ENCODE results near the gene ACER2.

ACER2 gene

GRCh38 chr9:19481971-19482404 lies 73.2 kb downstream of the ACER2 start:
- Histone ChIP-seq H3K79me2 (ENCODE audit: control insufficient read depth, low read length) (no peaks in the 10 kb centered on the region), H3K9me3 (ENCODE audit: control insufficient read depth, insufficient read depth, low read length) (no peaks in the 10 kb centered on the region), H3K4me3 (ENCODE audit: low read length) (no peak overlapping the region), H3F3A (ENCODE audit: control insufficient read depth, insufficient read depth) (no peaks in the 10 kb centered on the region), H3K36me3 (ENCODE audit: control insufficient read depth, low read length) (no peaks in the 10 kb centered on the region), H3K4me2 (ENCODE audit: low read length) (no peak overlapping the region), H3K4me1 (ENCODE audit: control insufficient read depth, low read length) (no peaks in the 10 kb centered on the region), H3K27ac (ENCODE audit: low read depth, low read length) (no peak overlapping the region), H4K20me1 (ENCODE audit: control insufficient read depth, insufficient read depth, low read depth, low read length) (no peaks in the 10 kb centered on the region), H3K9me2 (replicated peaks; ENCODE audit: control insufficient read depth, low read length) (no peaks in the 10 kb centered on the region), H3K27me3 (ENCODE audit: control insufficient read depth, low read length) (no peaks in the 10 kb centered on the region)
- TF ChIP-seq CTCF (IDR thresholded peaks at IDR 0.05; ENCODE audit: low read depth, low read length, poor library complexity, severe bottlenecking) (no peak), EZH2phosphoT487 (IDR thresholded peaks at IDR 0.05; ENCODE audit: borderline replicate concordance, low read length) (no peak)

- no peaks in the 10 kb centered on the region for H3K27me3 ChIP-seq (ENCODE audit: control insufficient read depth, low read length)
- H3K9me3 ChIP-seq (ENCODE audit: control insufficient read depth, insufficient read depth, low read length), result no peaks in the 10 kb centered on the region
- H3K4me1 ChIP-seq (ENCODE audit: control insufficient read depth, low read length), result no peaks in the 10 kb centered on the region
- no peak overlapping the region for H3K27ac ChIP-seq (ENCODE audit: low read depth, low read length)
- no peak for TF ChIP-seq CTCF (IDR thresholded peaks at IDR 0.05; ENCODE audit: low read depth, low read length, poor library complexity, severe bottlenecking)
- no peak for TF ChIP-seq EZH2phosphoT487 (IDR thresholded peaks at IDR 0.05; ENCODE audit: borderline replicate concordance, low read length)
- no peaks in the 10 kb centered on the region for H4K20me1 ChIP-seq (ENCODE audit: control insufficient read depth, insufficient read depth, low read depth, low read length)
- no peaks in the 10 kb centered on the region for H3K79me2 ChIP-seq (ENCODE audit: control insufficient read depth, low read length)
- no peaks in the 10 kb centered on the region for H3K9me2 ChIP-seq (replicated peaks; ENCODE audit: control insufficient read depth, low read length)
- H3K36me3 ChIP-seq (ENCODE audit: control insufficient read depth, low read length), result no peaks in the 10 kb centered on the region
- H3K4me2 ChIP-seq (ENCODE audit: low read length), result no peak overlapping the region
- H3F3A ChIP-seq (ENCODE audit: control insufficient read depth, insufficient read depth), result no peaks in the 10 kb centered on the region
- H3K4me3 ChIP-seq (ENCODE audit: low read length), result no peak overlapping the region
Observed at GRCh38 chr9:19484699-19485098, 75.9 kb downstream of the ACER2 start.

- no peaks in the 10 kb centered on the region for H3K4me1 ChIP-seq (ENCODE audit: control insufficient read depth, low read length)
Observed at GRCh38 chr9:19485193-19485592, 76.4 kb downstream of the ACER2 start.

More at GRCh38 chr9:19485193-19485592, 76.4 kb downstream of the ACER2 start:
- H4K20me1 ChIP-seq (ENCODE audit: control insufficient read depth, insufficient read depth, low read depth, low read length), result no peaks in the 10 kb centered on the region
- H3K27me3 ChIP-seq (ENCODE audit: control insufficient read depth, low read length), result no peaks in the 10 kb centered on the region
- H3K79me2 ChIP-seq (ENCODE audit: control insufficient read depth, low read length), result no peaks in the 10 kb centered on the region
- H3K36me3 ChIP-seq (ENCODE audit: control insufficient read depth, low read length), result no peaks in the 10 kb centered on the region
- no peaks in the 10 kb centered on the region for H3K9me2 ChIP-seq (replicated peaks; ENCODE audit: control insufficient read depth, low read length)
- TF ChIP-seq CTCF (IDR thresholded peaks at IDR 0.05; ENCODE audit: low read depth, low read length, poor library complexity, severe bottlenecking) (no peak), EZH2phosphoT487 (IDR thresholded peaks at IDR 0.05; ENCODE audit: borderline replicate concordance, low read length) (no peak)
- H3K4me2 ChIP-seq (ENCODE audit: low read length), result no peak overlapping the region
- no peaks in the 10 kb centered on the region for H3F3A ChIP-seq (ENCODE audit: control insufficient read depth, insufficient read depth)
- H3K9me3 ChIP-seq (ENCODE audit: control insufficient read depth, insufficient read depth, low read length), result no peaks in the 10 kb centered on the region
- no peak overlapping the region for H3K4me3 ChIP-seq (ENCODE audit: low read length)
- no peak overlapping the region for H3K27ac ChIP-seq (ENCODE audit: low read depth, low read length)

All from DOHH2 (cell line).